ENCODE results near the gene PCSK4. TPM values are rescaled to one million over a fixed set of nuclear protein-coding genes. Genes with fewer than 3 reads are reported as not detected.

The PCSK4 gene
- total and polyA plus RNA-seq, 2 of the 13 experiments (the other 11 are each of a cell fraction or from before 2014, with no cell fraction given) = 2.0 to 2.7 TPM

DNA sequence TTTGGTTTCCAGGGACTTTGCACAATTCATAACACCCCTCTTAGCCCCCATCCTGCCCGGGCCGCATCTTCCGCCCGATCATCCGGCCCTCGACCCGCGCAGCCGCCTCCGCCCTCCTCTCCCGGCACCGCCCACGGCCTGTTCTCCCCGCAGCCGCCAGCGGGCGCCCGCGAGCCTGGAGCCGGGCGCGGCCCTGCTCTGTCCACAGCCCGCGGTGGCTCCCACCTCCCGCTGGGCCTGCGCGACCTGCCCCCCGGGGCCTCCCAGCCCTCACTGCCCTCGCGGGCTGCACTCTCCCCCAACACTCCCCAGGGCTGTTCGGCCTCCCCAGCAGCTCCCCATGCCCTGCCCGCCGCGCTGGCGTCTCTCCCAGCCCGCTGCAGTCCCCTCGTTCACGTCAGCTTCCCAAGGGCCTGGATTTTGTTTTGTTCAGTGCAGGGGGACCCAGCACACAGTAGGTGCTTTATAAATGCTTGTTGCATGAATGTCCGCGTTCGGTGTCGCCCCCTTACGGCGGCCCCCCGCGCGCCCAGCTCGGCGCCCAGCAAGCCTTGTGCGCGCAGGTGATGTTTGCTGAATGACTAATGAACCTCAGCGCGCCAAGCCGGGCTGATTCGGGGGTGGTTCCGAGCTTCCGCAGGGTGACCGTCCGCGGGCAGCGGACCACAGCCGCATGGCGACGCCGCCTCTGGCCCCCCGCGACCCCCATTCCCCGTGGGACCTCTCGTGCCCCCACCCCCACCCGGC, 44.8 kb downstream of the PCSK4 start (continued):
- TF ChIP-seq ZNF224 (CRISPR knock-in tag; IDR thresholded peaks at IDR 0.05) = no peak
- TF ChIP-seq CREM (IDR thresholded peaks at IDR 0.05) = no peak
- no peak for TF ChIP-seq CREM (CRISPR knock-in tag; IDR thresholded peaks at IDR 0.05)
- TF ChIP-seq, protein P1, sequence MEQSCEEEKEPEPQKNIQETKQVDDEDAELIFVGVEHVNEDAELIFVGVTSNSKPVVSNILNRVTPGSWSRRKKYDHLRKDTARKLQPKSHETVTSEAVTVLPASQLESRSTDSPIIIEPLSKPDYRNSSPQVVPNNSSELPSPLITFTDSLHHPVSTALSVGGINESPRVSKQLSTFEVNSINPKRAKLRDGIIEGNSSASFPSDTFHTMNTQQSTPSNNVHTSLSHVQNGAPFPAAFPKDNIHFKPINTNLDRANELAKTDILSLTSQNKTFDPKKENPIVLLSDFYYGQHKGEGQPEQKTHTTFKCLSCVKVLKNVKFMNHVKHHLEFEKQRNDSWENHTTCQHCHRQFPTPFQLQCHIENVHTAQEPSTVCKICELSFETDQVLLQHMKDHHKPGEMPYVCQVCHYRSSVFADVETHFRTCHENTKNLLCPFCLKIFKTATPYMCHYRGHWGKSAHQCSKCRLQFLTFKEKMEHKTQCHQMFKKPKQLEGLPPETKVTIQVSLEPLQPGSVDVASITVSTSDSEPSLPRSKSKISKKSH (CRISPR knock-in tag; IDR thresholded peaks at IDR 0.05; ENCODE audit: borderline replicate concordance) = no peak
- TF ChIP-seq, protein P2, sequence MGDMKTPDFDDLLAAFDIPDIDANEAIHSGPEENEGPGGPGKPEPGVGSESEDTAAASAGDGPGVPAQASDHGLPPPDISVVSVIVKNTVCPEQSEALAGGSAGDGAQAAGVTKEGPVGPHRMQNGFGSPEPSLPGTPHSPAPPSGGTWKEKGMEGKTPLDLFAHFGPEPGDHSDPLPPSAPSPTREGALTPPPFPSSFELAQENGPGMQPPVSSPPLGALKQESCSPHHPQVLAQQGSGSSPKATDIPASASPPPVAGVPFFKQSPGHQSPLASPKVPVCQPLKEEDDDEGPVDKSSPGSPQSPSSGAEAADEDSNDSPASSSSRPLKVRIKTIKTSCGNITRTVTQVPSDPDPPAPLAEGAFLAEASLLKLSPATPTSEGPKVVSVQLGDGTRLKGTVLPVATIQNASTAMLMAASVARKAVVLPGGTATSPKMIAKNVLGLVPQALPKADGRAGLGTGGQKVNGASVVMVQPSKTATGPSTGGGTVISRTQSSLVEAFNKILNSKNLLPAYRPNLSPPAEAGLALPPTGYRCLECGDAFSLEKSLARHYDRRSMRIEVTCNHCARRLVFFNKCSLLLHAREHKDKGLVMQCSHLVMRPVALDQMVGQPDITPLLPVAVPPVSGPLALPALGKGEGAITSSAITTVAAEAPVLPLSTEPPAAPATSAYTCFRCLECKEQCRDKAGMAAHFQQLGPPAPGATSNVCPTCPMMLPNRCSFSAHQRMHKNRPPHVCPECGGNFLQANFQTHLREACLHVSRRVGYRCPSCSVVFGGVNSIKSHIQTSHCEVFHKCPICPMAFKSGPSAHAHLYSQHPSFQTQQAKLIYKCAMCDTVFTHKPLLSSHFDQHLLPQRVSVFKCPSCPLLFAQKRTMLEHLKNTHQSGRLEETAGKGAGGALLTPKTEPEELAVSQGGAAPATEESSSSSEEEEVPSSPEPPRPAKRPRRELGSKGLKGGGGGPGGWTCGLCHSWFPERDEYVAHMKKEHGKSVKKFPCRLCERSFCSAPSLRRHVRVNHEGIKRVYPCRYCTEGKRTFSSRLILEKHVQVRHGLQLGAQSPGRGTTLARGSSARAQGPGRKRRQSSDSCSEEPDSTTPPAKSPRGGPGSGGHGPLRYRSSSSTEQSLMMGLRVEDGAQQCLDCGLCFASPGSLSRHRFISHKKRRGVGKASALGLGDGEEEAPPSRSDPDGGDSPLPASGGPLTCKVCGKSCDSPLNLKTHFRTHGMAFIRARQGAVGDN (CRISPR knock-in tag; IDR thresholded peaks at IDR 0.05) = peak; percentile 85
- no peak for TF ChIP-seq HHEX (CRISPR knock-in tag; IDR thresholded peaks at IDR 0.05)
- TF ChIP-seq PHF21A (CRISPR knock-in tag; IDR thresholded peaks at IDR 0.05) = peak; percentile 64
- TF ChIP-seq, protein P3, sequence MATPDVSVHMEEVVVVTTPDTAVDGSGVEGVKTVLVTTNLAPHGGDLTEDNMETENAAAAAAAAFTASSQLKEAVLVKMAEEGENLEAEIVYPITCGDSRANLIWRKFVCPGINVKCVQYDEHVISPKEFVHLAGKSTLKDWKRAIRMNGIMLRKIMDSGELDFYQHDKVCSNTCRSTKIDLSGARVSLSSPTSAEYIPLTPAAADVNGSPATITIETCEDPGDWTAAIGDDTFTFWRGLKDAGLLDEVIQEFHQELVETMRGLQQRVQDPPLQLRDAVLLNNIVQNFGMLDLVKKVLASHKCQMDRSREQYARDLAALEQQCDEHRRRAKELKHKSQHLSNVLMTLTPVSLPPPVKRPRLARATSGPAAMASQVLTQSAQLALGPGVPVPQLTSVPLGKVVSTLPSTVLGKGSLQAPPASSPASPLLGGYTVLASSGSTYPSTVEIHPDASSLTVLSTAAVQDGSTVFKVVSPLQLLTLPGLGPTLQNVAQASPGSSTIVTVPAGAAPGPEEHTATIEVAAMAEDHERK (CRISPR knock-in tag; IDR thresholded peaks at IDR 0.05; ENCODE audit: low read depth) = no peak
- no peak for TF ChIP-seq ZSCAN20 (CRISPR knock-in tag; IDR thresholded peaks at IDR 0.05; ENCODE audit: borderline replicate concordance)
- TF ChIP-seq ZNF337 (CRISPR knock-in tag; IDR thresholded peaks at IDR 0.05; ENCODE audit: borderline replicate concordance, low read depth) = no peak
- no peak for TF ChIP-seq RBM39 (IDR thresholded peaks at IDR 0.05; ENCODE audit: low read depth, low read length, poor library complexity, severe bottlenecking)
- TF ChIP-seq, protein P4, sequence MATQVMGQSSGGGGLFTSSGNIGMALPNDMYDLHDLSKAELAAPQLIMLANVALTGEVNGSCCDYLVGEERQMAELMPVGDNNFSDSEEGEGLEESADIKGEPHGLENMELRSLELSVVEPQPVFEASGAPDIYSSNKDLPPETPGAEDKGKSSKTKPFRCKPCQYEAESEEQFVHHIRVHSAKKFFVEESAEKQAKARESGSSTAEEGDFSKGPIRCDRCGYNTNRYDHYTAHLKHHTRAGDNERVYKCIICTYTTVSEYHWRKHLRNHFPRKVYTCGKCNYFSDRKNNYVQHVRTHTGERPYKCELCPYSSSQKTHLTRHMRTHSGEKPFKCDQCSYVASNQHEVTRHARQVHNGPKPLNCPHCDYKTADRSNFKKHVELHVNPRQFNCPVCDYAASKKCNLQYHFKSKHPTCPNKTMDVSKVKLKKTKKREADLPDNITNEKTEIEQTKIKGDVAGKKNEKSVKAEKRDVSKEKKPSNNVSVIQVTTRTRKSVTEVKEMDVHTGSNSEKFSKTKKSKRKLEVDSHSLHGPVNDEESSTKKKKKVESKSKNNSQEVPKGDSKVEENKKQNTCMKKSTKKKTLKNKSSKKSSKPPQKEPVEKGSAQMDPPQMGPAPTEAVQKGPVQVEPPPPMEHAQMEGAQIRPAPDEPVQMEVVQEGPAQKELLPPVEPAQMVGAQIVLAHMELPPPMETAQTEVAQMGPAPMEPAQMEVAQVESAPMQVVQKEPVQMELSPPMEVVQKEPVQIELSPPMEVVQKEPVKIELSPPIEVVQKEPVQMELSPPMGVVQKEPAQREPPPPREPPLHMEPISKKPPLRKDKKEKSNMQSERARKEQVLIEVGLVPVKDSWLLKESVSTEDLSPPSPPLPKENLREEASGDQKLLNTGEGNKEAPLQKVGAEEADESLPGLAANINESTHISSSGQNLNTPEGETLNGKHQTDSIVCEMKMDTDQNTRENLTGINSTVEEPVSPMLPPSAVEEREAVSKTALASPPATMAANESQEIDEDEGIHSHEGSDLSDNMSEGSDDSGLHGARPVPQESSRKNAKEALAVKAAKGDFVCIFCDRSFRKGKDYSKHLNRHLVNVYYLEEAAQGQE (IDR thresholded peaks at IDR 0.05; ENCODE audit: borderline replicate concordance in 1 of 2, low read depth in 1 of 2, low read length in 2 of 2) = peak; percentile 6 to 10; a peak in 3 of 4 replicates
- no peak for TF ChIP-seq ZNF33A (CRISPR knock-in tag; IDR thresholded peaks at IDR 0.05; ENCODE audit: borderline replicate concordance)
- TF ChIP-seq ZNF225 (CRISPR knock-in tag; IDR thresholded peaks at IDR 0.05) = 0 out of 2 replicates have a peak, but pooled peaks have one; percentile 21

Measured in HepG2 (cell line).